ENCODE data around the gene ACTBL2. TPM values are rescaled to one million over a fixed set of nuclear protein-coding genes. Genes with fewer than 3 reads are reported as not detected.

Gene ACTBL2
- total RNA-seq, 1 experiment from 2014 or later = 0.11 TPM

DNA sequence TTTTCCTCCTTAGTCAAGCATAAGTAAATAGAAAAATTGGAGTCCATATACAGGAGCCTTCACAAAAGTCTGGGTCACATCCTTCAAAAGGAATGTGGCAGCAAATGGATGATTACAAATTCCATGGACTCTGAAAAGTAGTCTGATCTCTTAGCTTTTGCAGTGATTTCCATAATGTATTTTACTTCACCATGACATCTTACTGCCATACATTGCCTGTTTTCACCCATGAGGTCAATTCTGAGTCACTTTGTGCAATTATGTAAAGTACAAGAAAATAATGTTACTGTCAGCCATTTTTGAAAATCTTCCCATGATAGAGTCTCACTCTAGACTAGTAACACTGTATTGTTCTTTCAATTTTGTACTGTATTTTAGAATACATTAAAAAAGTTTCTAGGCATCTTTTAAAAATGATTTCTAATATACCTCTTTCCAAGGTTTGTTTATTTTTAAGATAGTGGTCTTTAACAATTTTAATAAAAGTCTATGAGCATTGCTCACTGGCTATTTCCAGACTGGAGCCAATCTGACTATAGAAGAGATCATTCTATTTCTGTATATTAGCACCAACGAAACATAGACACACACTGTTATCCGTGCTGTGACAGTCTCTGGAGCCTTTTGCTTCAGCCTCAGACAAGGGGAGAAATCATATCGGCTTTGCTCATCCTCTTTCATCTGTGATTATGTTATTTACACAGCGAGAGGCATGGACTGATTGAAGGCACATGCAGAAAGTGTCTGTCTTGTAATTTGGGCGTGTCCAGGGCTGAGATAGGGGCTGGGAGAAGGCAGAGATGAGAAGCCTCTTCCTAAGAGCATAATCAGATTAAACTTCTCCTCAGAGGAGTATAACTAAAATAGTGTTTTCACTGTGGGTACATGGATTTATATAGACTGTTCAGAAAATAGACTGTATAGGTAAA, 22.9 kb upstream of the ACTBL2 start:
- Histone ChIP-seq H2AFZ (ENCODE audit: low read length) (no peak overlapping the region), H3F3A (ENCODE audit: low read length, unreplicated experiment) (no peaks in the 10 kb centered on the region), H4K20me1 (ENCODE audit: low read length) (no peaks in the 10 kb centered on the region), H3K4me3 (ENCODE audit: low read length) (no peak overlapping the region), H3K4me1 (ENCODE audit: insufficient read depth, low read length) (peaks cover 20% of the 10 kb centered on the region), H3K36me3 (ENCODE audit: low read depth, low read length) (no peaks in the 10 kb centered on the region), H3K4me2 (ENCODE audit: low read length) (no peak overlapping the region), H3K9me2 (replicated peaks; ENCODE audit: low read length) (no peaks in the 10 kb centered on the region), H3K27me3 (ENCODE audit: low read length) (no peaks in the 10 kb centered on the region), H3K27ac (ENCODE audit: low read length) (0 out of 2 replicates have a peak overlapping the region, but pooled peaks have one; percentile 20), H3K9ac (ENCODE audit: low read length) (no peak overlapping the region), H3K9me3 (ENCODE audit: low read length) (no peaks in the 10 kb centered on the region), H3K79me2 (ENCODE audit: low read length) (no peaks in the 10 kb centered on the region)
- ChIA-PET CTCF (no interaction called here), POLR2A (ENCODE audit: unreplicated experiment) (no interaction called here)
- intact Hi-C loops (cut with micrococcal nuclease) = no loop called here
- no TSS peak for BruUV-seq (replicated peaks)
- ATAC-seq (no peak), DNase-seq (no peak)
- TF ChIP-seq, protein P1, sequence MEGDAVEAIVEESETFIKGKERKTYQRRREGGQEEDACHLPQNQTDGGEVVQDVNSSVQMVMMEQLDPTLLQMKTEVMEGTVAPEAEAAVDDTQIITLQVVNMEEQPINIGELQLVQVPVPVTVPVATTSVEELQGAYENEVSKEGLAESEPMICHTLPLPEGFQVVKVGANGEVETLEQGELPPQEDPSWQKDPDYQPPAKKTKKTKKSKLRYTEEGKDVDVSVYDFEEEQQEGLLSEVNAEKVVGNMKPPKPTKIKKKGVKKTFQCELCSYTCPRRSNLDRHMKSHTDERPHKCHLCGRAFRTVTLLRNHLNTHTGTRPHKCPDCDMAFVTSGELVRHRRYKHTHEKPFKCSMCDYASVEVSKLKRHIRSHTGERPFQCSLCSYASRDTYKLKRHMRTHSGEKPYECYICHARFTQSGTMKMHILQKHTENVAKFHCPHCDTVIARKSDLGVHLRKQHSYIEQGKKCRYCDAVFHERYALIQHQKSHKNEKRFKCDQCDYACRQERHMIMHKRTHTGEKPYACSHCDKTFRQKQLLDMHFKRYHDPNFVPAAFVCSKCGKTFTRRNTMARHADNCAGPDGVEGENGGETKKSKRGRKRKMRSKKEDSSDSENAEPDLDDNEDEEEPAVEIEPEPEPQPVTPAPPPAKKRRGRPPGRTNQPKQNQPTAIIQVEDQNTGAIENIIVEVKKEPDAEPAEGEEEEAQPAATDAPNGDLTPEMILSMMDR (conservative IDR thresholded peaks at IDR 0.05; ENCODE audit: low read depth, low read length) = no peak
- TF ChIP-seq EZH2 (IDR thresholded peaks at IDR 0.05; ENCODE audit: low read length, unreplicated experiment) (no peak), EZH2phosphoT487 (IDR thresholded peaks at IDR 0.05; ENCODE audit: borderline replicate concordance, low read length) (no peak)

DNA sequence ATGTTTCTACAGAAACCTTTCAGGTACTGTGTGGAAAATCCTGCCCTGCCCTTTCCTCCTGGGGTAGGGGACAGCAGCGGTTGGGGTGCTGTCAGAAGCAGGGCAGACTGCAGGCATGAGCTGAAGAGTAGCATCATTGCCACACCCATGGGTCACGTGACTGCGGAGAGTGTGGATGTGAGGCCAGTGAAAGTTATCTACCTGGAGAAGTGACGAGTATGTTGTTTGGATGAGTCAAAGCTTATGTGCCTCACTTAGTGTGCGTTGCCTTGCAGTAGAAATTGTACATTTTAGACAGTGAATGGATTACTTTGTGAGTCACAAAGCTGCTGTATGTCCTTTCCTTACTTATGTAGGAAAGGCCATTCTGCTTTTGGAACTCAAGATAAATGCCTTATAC, 21.7 kb upstream of the ACTBL2 start:
- no peaks in the 10 kb centered on the region for H3K9me3 ChIP-seq (ENCODE audit: low read length)
- H3K9ac ChIP-seq (ENCODE audit: low read length) = no peak overlapping the region
- no TSS peak for BruUV-seq (replicated peaks)
- H3K27me3 ChIP-seq (ENCODE audit: low read length) = no peaks in the 10 kb centered on the region
- POLR2A ChIA-PET (ENCODE audit: unreplicated experiment) = no interaction called here
- no peaks in the 10 kb centered on the region for H4K20me1 ChIP-seq (ENCODE audit: low read length)
- H2AFZ ChIP-seq (ENCODE audit: low read length) = no peak overlapping the region
- peak overlapping the region; percentile 20; the same call in 1 of the 2 replicates for H3K27ac ChIP-seq (ENCODE audit: low read length)
- no peaks in the 10 kb centered on the region for H3K36me3 ChIP-seq (ENCODE audit: low read depth, low read length)
- peaks cover 26% of the 10 kb centered on the region for H3K4me1 ChIP-seq (ENCODE audit: insufficient read depth, low read length)
- ATAC-seq = peak; percentile 20; the same call in 1 of the 2 replicates
- CTCF ChIA-PET = interaction anchor here (0.7 kb wide), 1 partner anchor 146 kb away, joined by 4 read pairs; no protein-coding TSS in a partner anchor
- no peak for TF ChIP-seq EZH2 (IDR thresholded peaks at IDR 0.05; ENCODE audit: low read length, unreplicated experiment)
- TF ChIP-seq, protein P1 (conservative IDR thresholded peaks at IDR 0.05; ENCODE audit: low read depth, low read length) = no peak
- no peak for TF ChIP-seq EZH2phosphoT487 (IDR thresholded peaks at IDR 0.05; ENCODE audit: borderline replicate concordance, low read length)
- H3K4me3 ChIP-seq (ENCODE audit: low read length) = no peak overlapping the region
- no peaks in the 10 kb centered on the region for H3K79me2 ChIP-seq (ENCODE audit: low read length)
- DNase-seq = peak; percentile 71
- intact Hi-C loops (cut with micrococcal nuclease) = loop anchor here (5.0 kb wide), 1 partner anchor 148 kb away; no protein-coding TSS in a partner anchor
- H3K4me2 ChIP-seq (ENCODE audit: low read length) = no peak overlapping the region
- H3F3A ChIP-seq (ENCODE audit: low read length, unreplicated experiment) = no peaks in the 10 kb centered on the region
- no peaks in the 10 kb centered on the region for H3K9me2 ChIP-seq (replicated peaks; ENCODE audit: low read length)

DNA sequence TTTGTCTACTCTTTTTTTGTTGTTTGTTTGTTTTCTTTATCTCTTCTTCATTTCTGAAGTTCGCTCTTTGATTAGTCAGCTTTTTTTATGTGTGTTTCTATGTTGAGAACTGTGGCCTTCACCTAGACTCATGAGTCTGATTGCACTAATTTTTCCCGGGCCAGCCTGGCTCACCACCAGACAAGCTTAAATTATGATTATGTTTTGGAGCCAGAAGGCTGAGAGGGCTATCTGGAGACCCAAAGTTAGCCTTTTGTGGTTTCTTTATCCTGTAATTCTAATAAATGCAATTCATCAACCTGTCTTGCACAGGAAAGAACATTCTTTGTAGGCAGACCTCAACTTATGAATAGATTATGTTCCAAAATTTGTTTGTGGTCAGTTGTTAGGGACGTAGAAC, 20.8 kb upstream of the ACTBL2 start:
- H3K4me2 ChIP-seq (ENCODE audit: low read length) = no peak overlapping the region
- no peaks in the 10 kb centered on the region for H3K9me3 ChIP-seq (ENCODE audit: low read length)
- DNase-seq (no peak), ATAC-seq (no peak)
- H2AFZ ChIP-seq (ENCODE audit: low read length) = no peak overlapping the region
- no peaks in the 10 kb centered on the region for H3K79me2 ChIP-seq (ENCODE audit: low read length)
- H3K4me3 ChIP-seq (ENCODE audit: low read length) = no peak overlapping the region
- no peaks in the 10 kb centered on the region for H3K9me2 ChIP-seq (replicated peaks; ENCODE audit: low read length)
- ChIA-PET CTCF (no interaction called here), POLR2A (ENCODE audit: unreplicated experiment) (no interaction called here)
- H3K27me3 ChIP-seq (ENCODE audit: low read length) = no peaks in the 10 kb centered on the region
- no TSS peak for BruUV-seq (replicated peaks)
- H4K20me1 ChIP-seq (ENCODE audit: low read length) = no peaks in the 10 kb centered on the region
- no peak overlapping the region for H3K27ac ChIP-seq (ENCODE audit: low read length)
- no peak overlapping the region for H3K9ac ChIP-seq (ENCODE audit: low read length)
- peaks cover 29% of the 10 kb centered on the region for H3K4me1 ChIP-seq (ENCODE audit: insufficient read depth, low read length)
- no peaks in the 10 kb centered on the region for H3F3A ChIP-seq (ENCODE audit: low read length, unreplicated experiment)
- TF ChIP-seq EZH2phosphoT487 (IDR thresholded peaks at IDR 0.05; ENCODE audit: borderline replicate concordance, low read length) = no peak
- no peak for TF ChIP-seq EZH2 (IDR thresholded peaks at IDR 0.05; ENCODE audit: low read length, unreplicated experiment)
- TF ChIP-seq, protein P1 (conservative IDR thresholded peaks at IDR 0.05; ENCODE audit: low read depth, low read length) = no peak
- intact Hi-C loops (cut with micrococcal nuclease) = loop anchor here (5.0 kb wide), 1 partner anchor 149 kb away; no protein-coding TSS in a partner anchor
- H3K36me3 ChIP-seq (ENCODE audit: low read depth, low read length) = no peaks in the 10 kb centered on the region

Measured in PC-3 (cell line).